ENCODE results near the gene RUNX3. TPM values are rescaled to one million over a fixed set of nuclear protein-coding genes. Genes with fewer than 3 reads are reported as not detected.

The RUNX3 gene
- polyA plus RNA-seq, 1 donor (not counting 4 experiments of a cell fraction or from before 2014, with no cell fraction given): not detected

- H3K4me1 ChIP-seq (ENCODE audit: control insufficient read depth, extremely low read depth, insufficient read depth, low read length): no peaks in the 10 kb centered on the region
- dilution Hi-C loops (cut with MboI; ENCODE audit: extremely low pct_ligation_motif_present, low sequenced_read_pairs): no loop called here
- H3K9me3 ChIP-seq (ENCODE audit: control insufficient read depth, low read depth, low read length): no peaks in the 10 kb centered on the region
- no peak overlapping the region for H2AFZ ChIP-seq (ENCODE audit: control insufficient read depth, low read length)
- no peaks in the 10 kb centered on the region for H3K9me1 ChIP-seq (ENCODE audit: control insufficient read depth, extremely low read depth, insufficient read depth, low read length)
- H3K79me2 ChIP-seq (ENCODE audit: control insufficient read depth, insufficient read depth, low read length): no peaks in the 10 kb centered on the region
- H3K36me3 ChIP-seq (ENCODE audit: control insufficient read depth in 2 of 2, extremely low read depth in 1 of 2, insufficient read depth in 2 of 2, low read length in 2 of 2): no peaks in the 10 kb centered on the region
- H3K9ac ChIP-seq (ENCODE audit: control insufficient read depth, extremely low read depth, insufficient read depth, low read length): no peak overlapping the region
- FAIRE-seq (no peak), DNase-seq (ENCODE audit: low read depth, low spot score) (no peak)
- peaks cover 4% of the 10 kb centered on the region for H3K27me3 ChIP-seq (ENCODE audit: control insufficient read depth, extremely low read depth, insufficient read depth, low read length)
- no peaks in the 10 kb centered on the region for H4K20me1 ChIP-seq (ENCODE audit: control insufficient read depth, extremely low read depth, insufficient read depth, low read length)
- TF ChIP-seq, protein P1, sequence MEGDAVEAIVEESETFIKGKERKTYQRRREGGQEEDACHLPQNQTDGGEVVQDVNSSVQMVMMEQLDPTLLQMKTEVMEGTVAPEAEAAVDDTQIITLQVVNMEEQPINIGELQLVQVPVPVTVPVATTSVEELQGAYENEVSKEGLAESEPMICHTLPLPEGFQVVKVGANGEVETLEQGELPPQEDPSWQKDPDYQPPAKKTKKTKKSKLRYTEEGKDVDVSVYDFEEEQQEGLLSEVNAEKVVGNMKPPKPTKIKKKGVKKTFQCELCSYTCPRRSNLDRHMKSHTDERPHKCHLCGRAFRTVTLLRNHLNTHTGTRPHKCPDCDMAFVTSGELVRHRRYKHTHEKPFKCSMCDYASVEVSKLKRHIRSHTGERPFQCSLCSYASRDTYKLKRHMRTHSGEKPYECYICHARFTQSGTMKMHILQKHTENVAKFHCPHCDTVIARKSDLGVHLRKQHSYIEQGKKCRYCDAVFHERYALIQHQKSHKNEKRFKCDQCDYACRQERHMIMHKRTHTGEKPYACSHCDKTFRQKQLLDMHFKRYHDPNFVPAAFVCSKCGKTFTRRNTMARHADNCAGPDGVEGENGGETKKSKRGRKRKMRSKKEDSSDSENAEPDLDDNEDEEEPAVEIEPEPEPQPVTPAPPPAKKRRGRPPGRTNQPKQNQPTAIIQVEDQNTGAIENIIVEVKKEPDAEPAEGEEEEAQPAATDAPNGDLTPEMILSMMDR (optimal IDR thresholded peaks at IDR 0.05 in 1 of 3, IDR thresholded peaks at IDR 0.05 in 1 of 3, conservative IDR thresholded peaks at IDR 0.05 in 1 of 3; ENCODE audit: extremely low read depth in 1 of 3, insufficient read depth in 2 of 3, low read length in 3 of 3): no peak
- TF ChIP-seq EZH2 (IDR thresholded peaks at IDR 0.05; ENCODE audit: low read length): no peak
- H3K4me2 ChIP-seq (ENCODE audit: control insufficient read depth, extremely low read depth, insufficient read depth, low read depth, low read length): no peak overlapping the region
- H3K27ac ChIP-seq (ENCODE audit: control insufficient read depth, insufficient read depth, low read length): no peak overlapping the region
- no peak overlapping the region for H3K4me3 ChIP-seq (ENCODE audit: control insufficient read depth in 2 of 3, extremely low read depth in 1 of 3, insufficient read depth in 2 of 3, low read depth in 1 of 3, low read length in 3 of 3)
These were observed 23.2 kb downstream of the RUNX3 start for GRCh38 chr1:24906760-24907490.

GRCh38 chr1:24905979-24906720 lies 23.9 kb downstream of the RUNX3 start:
- peaks cover 4% of the 10 kb centered on the region for H3K27me3 ChIP-seq (ENCODE audit: control insufficient read depth, extremely low read depth, insufficient read depth, low read length)
- no peaks in the 10 kb centered on the region for H3K4me1 ChIP-seq (ENCODE audit: control insufficient read depth, extremely low read depth, insufficient read depth, low read length)
- no peaks in the 10 kb centered on the region for H3K9me3 ChIP-seq (ENCODE audit: control insufficient read depth, low read depth, low read length)
- H3K27ac ChIP-seq (ENCODE audit: control insufficient read depth, insufficient read depth, low read length): no peak overlapping the region
- no peaks in the 10 kb centered on the region for H3K79me2 ChIP-seq (ENCODE audit: control insufficient read depth, insufficient read depth, low read length)
- no peak overlapping the region for H3K4me2 ChIP-seq (ENCODE audit: control insufficient read depth, extremely low read depth, insufficient read depth, low read depth, low read length)
- no peak for DNase-seq (ENCODE audit: low read depth, low spot score)
- no peak for FAIRE-seq
- H2AFZ ChIP-seq (ENCODE audit: control insufficient read depth, low read length): no peak overlapping the region
- dilution Hi-C loops (cut with MboI; ENCODE audit: extremely low pct_ligation_motif_present, low sequenced_read_pairs): no loop called here
- no peaks in the 10 kb centered on the region for H3K9me1 ChIP-seq (ENCODE audit: control insufficient read depth, extremely low read depth, insufficient read depth, low read length)
- H3K36me3 ChIP-seq (ENCODE audit: control insufficient read depth in 2 of 2, extremely low read depth in 1 of 2, insufficient read depth in 2 of 2, low read length in 2 of 2): no peaks in the 10 kb centered on the region
- no peak overlapping the region for H3K9ac ChIP-seq (ENCODE audit: control insufficient read depth, extremely low read depth, insufficient read depth, low read length)
- no peak for TF ChIP-seq EZH2 (IDR thresholded peaks at IDR 0.05; ENCODE audit: low read length)
- TF ChIP-seq, protein P1 (optimal IDR thresholded peaks at IDR 0.05 in 1 of 3, IDR thresholded peaks at IDR 0.05 in 1 of 3, conservative IDR thresholded peaks at IDR 0.05 in 1 of 3; ENCODE audit: extremely low read depth in 1 of 3, insufficient read depth in 2 of 3, low read length in 3 of 3): no peak
- no peaks in the 10 kb centered on the region for H4K20me1 ChIP-seq (ENCODE audit: control insufficient read depth, extremely low read depth, insufficient read depth, low read length)
- H3K4me3 ChIP-seq (ENCODE audit: control insufficient read depth in 2 of 3, extremely low read depth in 1 of 3, insufficient read depth in 2 of 3, low read depth in 1 of 3, low read length in 3 of 3): no peak overlapping the region

Measured in keratinocyte (primary cell).